Stimulated activated CD8-positive, alpha-beta memory T cell treated with anti-CD3 and anti-CD28 coated beads, Interleukin-7, amount 100 ng/mL, for 48 hours (primary cell): ENCODE results near the gene SMIM14.
"Not testable (repeated sequence)": the region's sequence is repeated elsewhere in the genome, so short reads cannot be mapped to it uniquely, and the experiment has no call there.

ENCODE experiments used
- DNase-seq, 2 donors: peaks; one replicate each; pipeline ENCODE4 v3.0.0-alpha.2; 2020; ENCODE audit warnings: low read depth in 1 of 2; ENCODE audit errors: extremely low read depth in 1 of 2

SMIM14 gene

GRCh38 chr4:39648213-39648612, 9.5 kb upstream of the SMIM14 start:
- no peak for DNase-seq

- no peak for DNase-seq
Measured at GRCh38 chr4:39642885-39643552, 4.4 kb upstream of the SMIM14 start.

DNA sequence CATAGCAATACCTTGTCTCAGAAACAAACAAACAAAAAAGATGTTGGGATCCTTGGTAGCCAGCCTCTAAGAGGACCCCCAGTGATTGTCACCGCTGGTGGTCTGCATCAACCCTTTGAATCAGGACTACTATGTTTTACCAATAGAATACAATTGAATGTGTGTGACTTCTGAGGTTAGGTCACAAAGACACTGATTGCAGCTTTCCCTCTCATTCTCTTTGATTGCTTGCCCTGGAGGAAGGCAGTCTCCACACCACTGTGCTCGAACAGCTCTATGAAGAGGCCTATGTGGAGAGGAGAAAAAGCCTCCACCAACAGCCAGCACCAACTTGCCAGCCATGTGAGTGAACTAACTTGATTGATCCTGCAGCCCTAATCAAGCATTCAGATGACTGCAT, 2.8 kb upstream of the SMIM14 start:
- no peak for DNase-seq

GRCh38 chr4:39637586-39638353, 895 bp downstream of the SMIM14 start:
- DNase-seq, result no peak

DNA sequence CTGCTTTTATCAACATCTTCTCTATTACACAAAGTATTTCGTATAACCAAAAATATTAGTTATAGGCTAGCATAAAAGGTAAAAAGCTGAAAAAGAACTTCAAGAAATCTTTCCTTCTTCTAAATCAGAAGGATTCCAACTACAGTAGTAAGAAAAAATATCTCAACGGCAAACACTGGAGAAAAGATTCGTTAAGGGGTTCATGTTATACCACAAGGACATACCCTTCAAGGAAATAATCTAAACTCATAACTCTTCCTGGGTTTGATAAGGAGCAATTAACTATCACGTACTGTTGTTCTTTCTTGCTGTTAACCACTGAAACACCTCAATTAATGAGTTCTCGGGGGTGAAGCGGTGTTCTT, 1.5 kb downstream of the SMIM14 start:
- DNase-seq, result no peak

GRCh38 chr4:39636531-39637184, 2.0 kb downstream of the SMIM14 start:
- no peak for DNase-seq

- DNase-seq, result no peak
Measured at GRCh38 chr4:39635023-39635422, 3.6 kb downstream of the SMIM14 start.

DNA sequence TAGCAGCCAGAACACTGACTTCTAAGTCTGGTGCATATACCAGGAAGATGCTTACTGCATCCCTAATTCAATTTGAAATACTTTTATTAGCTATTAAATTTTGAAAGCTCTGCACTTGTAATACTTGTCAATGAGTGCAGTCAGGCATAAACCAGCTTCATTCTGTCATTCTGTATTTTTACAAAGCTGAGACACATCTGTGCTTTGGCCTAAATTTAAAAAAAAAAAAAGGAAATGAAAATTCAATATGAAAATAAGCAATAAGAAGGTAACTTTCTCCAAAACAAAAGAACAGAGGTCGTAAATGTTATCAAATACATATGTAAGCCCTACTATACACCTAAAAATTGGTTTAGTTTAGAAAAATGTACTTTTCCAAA, 7.0 kb downstream of the SMIM14 start:
- DNase-seq, result no peak

DNA sequence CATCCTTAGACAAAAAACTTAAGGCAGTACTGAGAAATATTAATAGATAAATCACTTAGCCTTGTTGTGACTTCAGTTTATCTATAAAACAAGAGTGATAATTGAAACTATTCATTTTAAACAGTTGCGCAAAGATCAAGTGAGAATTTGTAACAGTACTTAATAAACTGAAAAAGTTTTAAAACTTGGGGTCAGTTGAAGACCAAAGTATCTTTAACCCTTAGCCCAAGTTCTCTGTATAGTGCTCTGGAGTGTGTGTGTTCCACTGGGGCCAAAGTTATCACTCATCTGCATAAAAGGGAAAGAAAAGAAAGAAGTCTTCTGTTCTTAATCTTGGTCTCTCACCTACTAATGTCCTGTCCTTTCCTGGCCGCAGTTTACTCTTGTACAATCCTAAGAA, 11.3 kb downstream of the SMIM14 start:
- DNase-seq, result no peak

GRCh38 chr4:39626913-39627312, 11.8 kb downstream of the SMIM14 start:
- no peak for DNase-seq

DNA sequence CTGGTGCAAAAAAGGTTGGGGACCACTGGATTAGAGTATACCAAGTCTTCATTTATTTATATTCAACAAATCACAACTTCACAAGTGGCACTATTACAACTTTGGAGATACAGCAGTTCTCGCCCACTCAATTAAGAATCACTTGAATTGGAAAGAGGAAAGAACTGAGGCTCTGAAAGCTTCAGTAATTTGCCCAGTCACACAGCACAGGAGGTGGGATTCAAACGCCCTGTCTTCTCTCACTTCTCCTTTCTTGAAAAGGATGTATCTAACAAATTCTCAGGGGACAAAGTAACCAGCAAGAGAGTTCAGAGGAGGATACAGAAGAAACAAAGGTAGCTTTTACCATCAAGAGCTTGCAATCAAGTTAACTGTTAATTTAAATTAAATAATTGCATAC, 12.4 kb downstream of the SMIM14 start:
- no peak for DNase-seq

DNA sequence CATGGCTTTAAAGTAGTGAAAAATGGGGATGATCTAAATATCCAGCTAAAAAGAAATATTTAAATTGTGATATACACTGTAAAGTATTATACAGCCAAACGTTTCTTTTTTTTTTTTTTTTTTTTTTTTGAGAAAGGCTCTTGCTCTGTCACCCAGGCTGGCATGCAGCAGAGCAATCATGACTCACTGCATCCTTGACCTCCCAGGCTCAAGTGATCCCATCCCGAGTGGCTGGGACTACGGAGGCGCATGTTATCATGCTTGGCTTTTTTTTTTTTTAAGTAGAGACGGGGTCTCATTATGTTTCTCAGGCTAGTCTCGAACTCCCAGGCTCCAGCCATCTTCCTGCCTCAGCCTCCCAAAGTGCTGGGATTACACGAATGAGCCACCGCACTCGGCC, 17.1 kb downstream of the SMIM14 start:
- DNase-seq, result no peak

GRCh38 chr4:39620551-39621313, 17.9 kb downstream of the SMIM14 start:
- no peak for DNase-seq

GRCh38 chr4:39617534-39617933, 21.1 kb downstream of the SMIM14 start:
- DNase-seq, result no peak

GRCh38 chr4:39616651-39617050, 22.0 kb downstream of the SMIM14 start:
- no peak for DNase-seq

- not testable (repeated sequence) for DNase-seq
Measured at GRCh38 chr4:39616112-39616511, 22.6 kb downstream of the SMIM14 start.

DNA sequence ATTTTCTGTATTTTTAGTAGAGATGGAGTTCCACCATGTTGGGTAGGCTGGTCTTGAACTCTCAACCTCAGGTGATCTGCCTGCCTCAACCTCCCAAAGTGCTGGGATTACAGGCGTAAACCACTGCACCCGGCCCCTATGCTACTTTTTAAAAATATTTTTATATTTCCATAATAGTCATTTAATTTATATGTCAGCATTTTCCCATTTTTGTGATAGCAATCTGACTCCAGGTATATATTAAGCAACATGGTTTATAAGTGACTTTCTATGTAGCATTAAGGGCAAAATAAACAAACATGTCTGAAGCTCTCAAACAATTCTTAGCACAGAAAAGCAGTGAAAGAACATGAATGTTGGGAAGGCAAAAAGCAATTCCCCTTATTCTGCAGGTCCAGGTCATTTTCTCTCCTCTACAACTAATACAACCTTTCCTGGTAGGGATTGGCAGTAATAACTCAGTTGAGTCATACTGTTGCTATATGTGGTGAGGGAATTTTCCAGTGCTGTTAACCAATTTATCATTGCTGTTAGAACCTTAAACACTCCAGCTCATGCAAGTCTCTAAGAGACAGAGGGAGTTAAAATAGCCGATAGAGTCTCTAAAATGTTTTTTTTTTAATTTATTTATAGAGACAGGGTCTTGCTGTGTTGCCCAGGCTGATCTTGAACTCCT, 24.0 kb downstream of the SMIM14 start:
- DNase-seq, result no peak

DNA sequence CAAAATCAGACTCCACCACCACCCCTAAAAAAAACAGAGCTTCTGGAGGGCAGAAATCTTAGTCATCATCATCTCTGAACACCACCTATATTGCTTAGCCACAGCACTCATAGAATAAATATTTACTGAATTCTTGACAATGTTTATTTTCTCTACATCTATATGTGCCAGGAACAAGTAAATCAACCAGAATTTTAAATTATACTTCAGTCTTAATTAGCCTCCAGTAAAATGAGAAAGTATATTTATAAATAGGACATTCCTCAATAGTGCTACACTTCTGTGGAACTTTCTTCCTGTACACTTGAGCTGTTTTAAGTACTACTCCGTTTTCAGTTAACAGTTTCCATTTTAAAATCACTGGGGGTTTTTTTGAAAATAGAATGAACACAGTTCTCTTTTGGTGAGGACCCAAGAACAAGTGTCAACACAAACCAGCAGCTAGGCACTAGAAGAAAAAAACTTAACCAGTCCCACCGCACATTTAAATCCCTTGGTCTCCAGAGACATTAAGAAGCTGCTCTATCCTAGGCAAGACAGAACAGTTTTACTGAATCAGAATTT, 25.5 kb downstream of the SMIM14 start:
- no peak for DNase-seq

DNA sequence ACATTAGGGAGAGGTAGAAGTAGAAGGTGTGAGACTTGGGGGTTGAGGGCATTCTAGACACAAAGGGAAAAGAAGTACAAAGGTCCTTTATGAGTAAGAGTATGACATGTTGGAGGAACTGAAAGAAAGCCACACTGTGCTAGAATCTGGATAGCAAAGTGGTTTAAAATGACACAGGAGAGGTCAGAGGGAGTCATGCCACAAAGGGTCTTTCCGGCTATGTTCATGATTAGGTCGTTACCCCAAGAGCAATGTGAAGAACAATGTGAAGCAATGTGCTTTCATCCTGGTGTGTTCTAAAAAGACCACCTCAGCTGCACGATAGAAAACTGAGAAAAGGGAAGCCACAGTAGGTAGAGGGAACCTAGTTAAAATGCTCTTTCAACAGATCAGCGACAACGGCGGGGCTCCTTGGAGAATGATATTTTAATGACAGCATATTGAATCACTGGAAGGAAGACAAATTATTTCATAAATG, 29.2 kb downstream of the SMIM14 start:
- DNase-seq, result no peak

DNA sequence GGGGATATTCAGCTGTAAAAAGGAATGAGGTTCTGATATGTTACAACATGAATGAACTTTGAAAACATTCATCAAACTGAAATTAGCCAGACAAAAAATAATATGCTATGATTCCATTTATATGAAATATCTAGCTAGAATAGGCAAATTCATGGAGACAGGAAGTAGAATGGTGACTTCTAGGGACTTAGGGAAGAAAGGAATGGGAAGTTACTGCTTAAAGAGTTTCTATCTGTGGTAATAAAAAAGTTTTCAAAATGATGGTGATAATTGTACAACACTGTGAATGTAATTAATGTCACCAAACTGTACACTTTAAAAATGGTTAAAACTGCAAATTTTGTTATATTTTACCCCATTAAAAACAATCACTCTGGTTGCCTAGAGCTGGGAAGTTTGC, 30.2 kb downstream of the SMIM14 start:
- no peak for DNase-seq
